H1 (cell line): ENCODE data around the gene IGFBP6. TPM values are rescaled to one million over a fixed set of nuclear protein-coding genes. Genes with fewer than 3 reads are reported as not detected.

Experiments used
- ATF2 ChIP-seq: IDR thresholded peaks from 2 replicates; pipeline ENCODE4 v1.6.1; 2012; ENCODE audit warnings: low read length, inconsistent platforms
- HDAC6 ChIP-seq: IDR thresholded peaks from one replicate; pipeline ENCODE4 v1.7.1; 2012; ENCODE audit warnings: low read depth, mild to moderate bottlenecking, inconsistent platforms, low read length, moderate library complexity
- RAD21 ChIP-seq, 2 experiments: IDR thresholded peaks in 1 of 2; conservative IDR thresholded peaks in 1 of 2; 2 replicates each; pipeline ENCODE4 v1.6.1; 2011; ENCODE audit warnings: low read depth in 2 of 2, low read length in 2 of 2, improper control_type of control experiment in 1 of 2, inconsistent platforms in 1 of 2, mild to moderate bottlenecking in 1 of 2, moderate library complexity in 1 of 2
- TAF1 ChIP-seq: IDR thresholded peaks from 2 replicates; pipeline ENCODE4 v1.6.1; 2011; ENCODE audit warnings: mild to moderate bottlenecking, low read depth, low read length
- TAF7 ChIP-seq: optimal IDR thresholded peaks from 2 replicates; pipeline ENCODE3; 2011; ENCODE audit warnings: low read depth, mild to moderate bottlenecking, inconsistent platforms, low read length, moderate library complexity, borderline replicate concordance
- TEAD4 ChIP-seq: IDR thresholded peaks from 2 replicates; pipeline ENCODE4 v1.6.1; 2012; ENCODE audit warnings: low read depth, low read length, inconsistent platforms, mixed read lengths
- YY1 ChIP-seq: IDR thresholded peaks from 2 replicates; pipeline ENCODE4 v1.6.1; 2011; ENCODE audit warnings: low read depth, mild to moderate bottlenecking, low read length
- polyA plus RNA-seq, 7 experiments: library from polyadenylated mRNA; depleted of rRNA in 3 of 7; stranded (reverse) in 5 of 7; unstranded in 2 of 7; fragments of >200 nt in 5 of 7; fragments of 200-250 nt in 2 of 7; gene quantifications; 1 replicate in 5 of 7; 2 replicates in 1 of 7; 4 replicates in 1 of 7; pipeline versions ENCODE4 v1.2.1 to v1.2.3, GENCODE V29; 2011 to 2013; ENCODE audit warnings: missing spikeins in 2 of 7, mixed read lengths in 2 of 7
- total RNA-seq: library from RNA; stranded (reverse); fragmentation: NEBNext Ultra II Directional; extraction: Animal tissue kit (Norgen Biotek cat#: 25700); gene quantifications from 2 replicates; pipeline ENCODE4 v1.2.1, GENCODE V29; 2021
- TF ChIP-seq, protein P1 (sequence below): IDR thresholded peaks from 2 replicates; pipeline ENCODE4 v1.6.1; 2011; ENCODE audit warnings: low read depth, mild to moderate bottlenecking, low read length; ENCODE audit not compliant: insufficient read depth

Gene IGFBP6
- total and polyA plus RNA-seq, 2 of the 8 experiments (the other 6 are each of a cell fraction or from before 2014, with no cell fraction given) = 13.7 to 14.7 TPM

- TF ChIP-seq ATF2 (no peak), YY1 (no peak), HDAC6 (no peak), TEAD4 (no peak), TAF1 (no peak), RAD21 (IDR thresholded peaks at IDR 0.05 in 1 of 2, conservative IDR thresholded peaks at IDR 0.05 in 1 of 2; ENCODE audit: low read depth in 2 of 2, low read length in 2 of 2) (peak; percentile 96 to 97), TAF7 (no peak)
- TF ChIP-seq, protein P1, sequence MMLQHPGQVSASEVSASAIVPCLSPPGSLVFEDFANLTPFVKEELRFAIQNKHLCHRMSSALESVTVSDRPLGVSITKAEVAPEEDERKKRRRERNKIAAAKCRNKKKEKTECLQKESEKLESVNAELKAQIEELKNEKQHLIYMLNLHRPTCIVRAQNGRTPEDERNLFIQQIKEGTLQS = no peak
- TF ChIP-seq, all 59 proteins: peak for 3
Measured at GRCh38 chr12:53065975-53066931, 31.2 kb upstream of the IGFBP6 start (continued).
